Activated CD8-positive, alpha-beta memory T cell treated with anti-CD3 and anti-CD28 coated beads, Interleukin-2, amount 50 U/mL, for 1 hour (primary cell): ENCODE results near the gene CLINT1.
"Not testable (repeated sequence)": the region's sequence is repeated elsewhere in the genome, so short reads cannot be mapped to it uniquely, and the experiment has no call there.

Source experiments
- DNase-seq: peaks from one replicate; pipeline ENCODE4 v3.0.0-alpha.2; 2020; ENCODE audit errors: extremely low read depth

CLINT1 gene

DNA sequence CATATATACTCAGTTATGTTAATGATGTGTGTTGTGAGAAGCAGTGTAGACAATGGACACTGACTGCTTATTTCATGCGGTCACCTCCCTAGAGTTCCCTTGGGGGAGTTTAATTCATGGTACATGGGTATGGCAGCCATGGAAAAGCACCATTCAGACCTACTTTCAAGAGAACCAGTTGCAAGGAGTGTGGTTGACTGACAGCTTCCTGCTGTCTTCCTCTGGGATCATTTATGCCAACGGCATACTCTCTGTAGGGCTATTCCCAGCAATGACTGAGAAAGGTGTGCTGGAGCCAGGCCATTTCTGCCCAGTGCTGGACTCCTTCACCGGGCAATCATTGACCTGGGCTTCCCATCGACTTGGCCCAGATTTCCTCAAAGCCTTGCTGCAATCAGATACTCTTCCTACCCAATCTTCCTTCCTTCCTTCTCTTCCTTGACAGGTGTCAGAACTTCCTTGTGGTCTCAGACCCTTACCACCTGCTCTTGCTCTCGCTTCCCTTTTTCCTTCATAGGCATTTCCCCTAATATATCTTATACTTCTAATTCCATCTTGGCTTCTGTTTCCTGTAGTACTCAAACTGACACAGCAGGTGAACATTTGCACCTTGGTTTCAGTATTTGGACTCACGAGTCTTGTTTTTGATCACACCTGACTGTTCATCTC is 3.4 kb upstream of the CLINT1 start:
- DNase-seq, result no peak

DNA sequence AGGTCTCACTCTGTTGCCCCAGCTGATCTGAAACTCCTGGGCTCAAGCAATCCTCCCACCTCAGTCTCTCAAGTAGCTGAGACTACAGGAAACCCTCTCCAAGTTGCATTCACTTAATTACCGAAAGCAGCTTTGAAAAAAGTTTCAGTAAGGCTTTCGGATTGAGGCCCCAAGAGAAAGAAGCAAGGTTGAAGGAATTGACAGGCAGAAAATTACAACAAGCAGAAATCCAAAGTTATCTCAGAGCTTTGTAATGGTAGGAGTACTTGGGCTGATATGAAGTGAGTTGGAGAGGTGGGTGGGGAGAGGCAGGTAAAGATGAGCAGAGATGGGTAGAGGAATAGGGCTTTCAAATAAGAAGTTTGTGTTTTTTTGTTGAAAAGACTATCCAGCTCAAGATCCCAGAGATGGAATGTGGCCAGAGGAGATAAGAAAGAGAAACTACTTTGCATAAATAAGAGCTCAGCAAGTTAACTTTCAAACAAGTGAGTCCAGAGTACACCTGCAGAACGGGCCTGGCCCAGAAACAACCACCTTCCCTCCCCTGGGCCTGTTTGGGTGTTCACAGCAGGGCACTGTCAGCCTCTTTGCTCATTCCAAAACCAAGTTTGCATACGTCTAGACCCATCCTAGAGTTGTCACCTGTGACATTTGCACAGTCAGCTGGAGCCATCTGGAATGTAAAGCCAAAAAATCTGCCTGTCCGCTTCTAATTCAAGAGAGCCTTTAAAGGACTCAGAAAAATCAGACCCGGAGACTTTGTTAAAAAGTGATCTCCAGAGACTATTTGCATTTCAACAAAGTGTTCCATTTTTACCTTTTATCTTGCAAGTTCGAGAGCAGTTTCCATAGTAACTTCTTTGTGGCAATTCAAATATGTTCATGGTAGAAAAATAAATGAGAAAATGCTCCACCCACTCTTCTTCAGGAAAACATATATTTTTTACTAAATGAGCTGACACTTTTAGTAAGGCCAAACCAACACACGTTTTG is 2.2 kb upstream of the CLINT1 start:
- no peak for DNase-seq

DNA sequence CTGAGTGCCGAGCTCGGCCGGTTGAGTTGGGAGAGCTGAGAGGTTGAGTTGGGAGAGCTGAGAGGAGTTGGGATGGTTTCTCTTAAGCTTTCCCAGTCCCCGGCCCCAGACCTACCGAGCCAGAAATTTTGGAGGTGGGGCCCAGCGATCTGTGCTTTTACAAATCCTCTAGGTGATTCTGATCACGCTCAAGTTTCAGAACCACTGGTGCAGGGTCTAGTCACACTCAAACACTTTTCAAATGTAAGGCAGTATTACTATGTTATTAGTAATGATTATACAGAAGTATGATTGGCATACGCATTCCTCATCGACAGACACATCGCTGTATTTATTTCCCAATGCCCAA is 256 bp upstream of the CLINT1 start:
- no peak for DNase-seq

DNA sequence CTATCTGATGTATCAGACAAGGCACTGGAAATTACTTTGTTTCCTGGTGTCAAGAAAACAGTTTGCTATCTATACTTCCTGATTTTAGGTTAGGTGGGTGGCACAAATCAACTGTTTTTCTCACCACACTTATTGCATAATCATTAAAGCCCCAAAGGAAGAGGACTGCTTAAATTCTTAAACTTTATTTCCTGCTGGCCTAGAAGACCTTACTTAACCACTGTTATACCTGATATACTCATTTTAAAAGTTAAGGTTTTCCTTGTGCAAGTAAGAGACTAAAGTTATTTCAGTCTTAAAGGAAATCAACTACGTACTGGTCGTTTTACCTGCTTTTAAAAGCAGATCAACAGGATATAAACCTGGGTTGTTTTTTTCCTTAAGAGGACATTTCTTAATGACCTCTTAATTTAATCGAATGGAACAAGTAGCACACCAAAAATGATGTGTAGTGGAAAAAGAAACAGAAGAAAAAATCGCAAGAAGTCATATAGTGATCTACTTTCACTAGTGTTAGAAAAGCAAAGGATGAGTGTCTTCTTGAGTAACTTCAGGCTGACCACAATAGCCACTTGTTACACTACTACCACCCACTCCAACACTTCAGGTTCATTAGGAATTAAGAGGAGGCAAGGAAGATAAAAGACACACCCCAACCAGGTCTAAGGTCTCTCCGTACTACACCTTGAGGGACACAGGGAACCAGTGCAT is 974 bp downstream of the CLINT1 start:
- DNase-seq, result no peak

DNA sequence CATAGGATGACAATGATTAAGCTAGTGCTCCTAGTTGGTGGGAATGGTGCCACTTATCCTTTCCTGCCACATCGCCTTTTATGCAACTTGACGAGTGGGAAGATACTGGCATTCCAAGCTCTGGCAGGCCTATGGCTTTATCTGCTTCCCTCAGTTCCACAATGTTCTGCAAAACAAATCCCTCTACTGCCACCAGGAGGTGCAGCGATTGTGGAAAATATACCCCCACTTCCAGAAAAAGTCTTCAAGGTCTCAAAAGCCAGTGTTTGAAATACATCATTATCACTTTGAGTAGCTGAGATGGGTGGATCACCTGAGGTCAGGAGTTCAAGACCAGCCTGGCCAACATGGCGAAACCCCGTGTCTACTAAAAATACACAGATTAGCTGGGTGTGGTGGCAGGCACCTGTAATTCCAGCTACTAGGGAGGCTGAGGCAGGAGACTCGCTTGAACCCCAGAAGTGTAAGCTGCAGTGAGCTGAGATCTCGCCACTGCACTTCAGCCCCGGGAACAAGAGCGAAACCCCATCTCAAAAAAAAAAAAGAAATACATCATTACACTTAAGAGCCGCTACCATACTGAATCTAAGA is 3.4 kb downstream of the CLINT1 start:
- no peak for DNase-seq

DNA sequence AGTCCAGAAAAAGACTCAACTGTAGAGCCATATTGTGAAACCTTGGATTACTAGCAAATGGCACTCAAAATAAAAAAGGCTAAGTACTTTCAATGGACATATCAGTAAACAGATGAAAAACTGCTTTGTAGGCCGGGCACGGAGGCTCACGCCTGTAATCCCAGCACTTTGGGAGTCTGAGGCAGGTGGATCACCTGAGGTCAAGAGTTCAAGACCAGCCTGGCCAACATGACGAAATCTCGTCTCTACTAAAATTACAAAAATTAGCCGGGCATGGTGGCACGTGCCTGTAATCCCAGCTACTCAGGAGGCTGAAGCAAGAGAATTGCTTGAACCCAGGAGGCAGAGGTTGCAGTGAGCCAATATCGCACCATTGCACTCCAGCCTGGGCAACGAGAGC is 5.6 kb downstream of the CLINT1 start:
- not testable (repeated sequence) for DNase-seq

DNA sequence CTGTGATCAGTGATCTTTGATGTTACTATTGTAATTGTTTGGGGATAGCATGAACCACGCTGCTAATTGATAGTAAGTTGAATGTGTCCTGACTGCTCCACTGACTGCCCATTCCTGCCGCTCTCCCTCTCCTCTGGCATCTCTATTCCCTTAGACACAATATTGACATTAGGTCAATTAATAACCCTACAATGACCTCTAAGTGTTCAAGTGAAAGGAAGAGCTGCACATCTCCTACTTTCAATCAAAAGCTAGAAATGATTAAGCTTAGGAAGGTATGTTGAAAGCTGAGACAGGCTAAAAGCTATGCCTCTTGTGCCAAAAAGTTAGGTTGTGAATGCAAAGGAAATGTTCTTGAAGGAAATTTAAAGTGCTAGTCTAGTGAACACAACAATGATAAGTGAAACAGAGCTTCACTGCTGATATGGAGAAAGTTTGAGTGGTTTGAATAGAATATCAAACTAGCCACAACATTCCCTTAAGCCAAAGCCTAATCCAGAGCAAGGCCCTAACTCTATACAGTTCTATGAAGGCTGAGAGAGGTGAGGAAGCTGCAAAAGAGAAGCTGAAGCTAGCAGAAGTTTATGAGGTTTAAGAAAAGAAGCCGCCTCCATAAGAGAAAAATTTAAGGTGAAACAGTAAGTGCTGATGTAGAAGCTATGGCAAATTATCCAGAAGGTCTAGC is 12.9 kb downstream of the CLINT1 start:
- DNase-seq, result no peak

DNA sequence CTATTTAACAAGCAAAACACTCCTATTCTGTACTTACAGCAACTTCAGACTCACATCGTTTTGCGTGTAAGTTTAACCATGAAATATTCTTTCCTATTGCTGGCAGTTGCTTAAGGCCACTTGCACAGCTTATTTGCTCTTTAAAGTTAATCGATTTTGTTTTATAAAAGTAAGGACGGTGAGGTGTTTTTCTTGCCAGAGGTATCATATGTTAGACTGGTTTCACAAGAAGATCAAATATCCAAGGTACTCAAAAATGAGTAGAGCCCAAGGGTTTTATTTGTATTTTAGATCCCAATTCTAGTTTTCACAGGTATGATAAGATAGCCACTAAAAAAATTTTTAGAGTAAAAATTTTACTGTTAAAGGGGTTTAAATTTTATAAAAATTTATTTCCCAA is 16.2 kb downstream of the CLINT1 start:
- no peak for DNase-seq

DNA sequence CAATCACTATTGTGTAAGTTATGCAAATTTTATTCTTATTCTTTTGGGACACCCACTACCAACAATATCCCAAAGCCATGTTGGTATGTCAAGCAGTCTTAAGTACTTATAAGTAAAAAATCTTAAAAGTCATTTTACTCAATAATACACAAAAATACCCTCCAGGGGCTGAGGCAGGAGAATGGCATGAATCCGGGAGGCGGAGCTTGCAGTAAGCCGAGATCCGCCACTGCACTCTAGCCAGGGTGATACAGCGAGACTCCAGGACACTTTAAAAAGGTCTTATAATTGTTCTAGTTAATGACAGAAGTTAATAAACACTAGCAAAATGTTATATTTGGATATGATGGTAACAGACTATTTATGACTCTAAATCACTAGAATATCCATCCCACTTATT is 16.8 kb downstream of the CLINT1 start:
- DNase-seq, result no peak

DNA sequence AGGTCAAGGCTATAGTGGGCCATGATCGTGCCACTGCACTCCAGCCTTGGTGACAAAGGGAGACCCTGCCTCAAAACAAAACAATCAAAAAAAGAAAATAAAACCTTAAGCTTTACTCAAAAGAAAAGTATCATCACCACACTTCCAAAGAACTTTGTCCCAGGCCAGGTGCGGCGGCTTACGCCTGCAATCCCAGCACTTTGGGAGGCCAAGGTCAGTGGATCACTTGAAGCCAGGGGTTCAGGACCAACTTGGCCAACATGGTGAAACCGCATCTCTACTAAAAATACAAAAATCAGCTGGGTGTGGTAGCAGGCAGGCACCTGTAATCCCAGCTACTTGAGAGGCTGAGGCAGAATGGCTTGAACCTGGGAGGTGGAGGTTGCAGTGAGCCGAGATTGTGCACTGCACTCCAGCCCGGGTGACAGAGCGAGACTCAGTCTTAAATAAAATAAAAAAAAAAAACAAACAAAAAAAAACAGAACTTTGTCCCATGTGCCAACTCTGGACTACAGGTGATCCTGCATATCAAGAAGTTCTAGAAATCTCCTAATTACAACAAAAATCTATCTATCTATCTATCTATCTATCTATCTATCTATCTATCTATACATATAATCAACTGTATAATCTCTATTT is 19.7 kb downstream of the CLINT1 start:
- no peak for DNase-seq

DNA sequence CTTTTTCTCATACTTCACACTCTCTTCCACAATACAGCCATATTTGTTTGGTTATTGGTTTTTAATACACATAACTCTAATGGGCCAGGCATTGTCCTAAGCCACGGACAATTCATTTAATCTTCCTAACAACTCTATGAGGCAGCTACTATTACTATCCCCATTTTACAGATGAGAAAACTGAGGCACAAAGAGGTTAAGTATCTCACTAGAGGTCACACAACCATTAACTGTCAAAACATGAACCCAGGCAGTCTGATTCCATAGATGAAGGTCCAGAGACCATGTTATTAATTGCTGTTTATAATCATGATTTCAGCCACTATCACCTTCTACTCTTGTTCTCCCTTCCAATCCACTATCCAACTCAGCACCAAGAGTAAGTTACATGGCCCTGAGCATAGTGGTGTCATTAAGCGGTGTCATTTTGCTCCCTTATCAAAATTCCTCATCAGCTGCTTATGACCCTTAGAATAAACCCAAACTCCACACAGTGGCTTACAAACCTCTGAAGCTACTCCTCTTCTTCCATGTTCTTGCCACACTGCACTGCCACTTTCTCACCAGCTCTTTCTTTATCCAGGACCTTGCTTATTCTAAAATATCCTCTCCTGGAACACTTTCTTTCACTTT is 22.7 kb downstream of the CLINT1 start:
- DNase-seq, result no peak

DNA sequence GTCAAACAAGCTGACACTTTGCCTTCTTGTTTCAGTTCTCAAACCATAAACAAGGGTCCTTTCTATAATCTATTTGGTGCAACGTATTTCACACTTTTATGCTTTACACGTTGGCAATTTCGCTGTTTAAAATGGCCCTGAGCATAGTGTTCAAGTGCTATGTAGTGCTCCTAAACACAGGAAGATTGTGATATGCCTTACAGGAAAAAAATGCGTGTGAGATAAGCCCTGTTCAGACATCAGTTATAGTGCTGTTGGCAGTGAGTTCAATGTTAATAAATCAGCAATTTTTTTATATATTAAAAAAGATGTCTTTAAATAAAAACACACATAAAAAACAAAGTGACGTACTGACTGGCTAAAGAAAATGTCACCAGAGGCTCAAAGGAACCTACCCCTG is 23.9 kb downstream of the CLINT1 start:
- DNase-seq, result no peak

DNA sequence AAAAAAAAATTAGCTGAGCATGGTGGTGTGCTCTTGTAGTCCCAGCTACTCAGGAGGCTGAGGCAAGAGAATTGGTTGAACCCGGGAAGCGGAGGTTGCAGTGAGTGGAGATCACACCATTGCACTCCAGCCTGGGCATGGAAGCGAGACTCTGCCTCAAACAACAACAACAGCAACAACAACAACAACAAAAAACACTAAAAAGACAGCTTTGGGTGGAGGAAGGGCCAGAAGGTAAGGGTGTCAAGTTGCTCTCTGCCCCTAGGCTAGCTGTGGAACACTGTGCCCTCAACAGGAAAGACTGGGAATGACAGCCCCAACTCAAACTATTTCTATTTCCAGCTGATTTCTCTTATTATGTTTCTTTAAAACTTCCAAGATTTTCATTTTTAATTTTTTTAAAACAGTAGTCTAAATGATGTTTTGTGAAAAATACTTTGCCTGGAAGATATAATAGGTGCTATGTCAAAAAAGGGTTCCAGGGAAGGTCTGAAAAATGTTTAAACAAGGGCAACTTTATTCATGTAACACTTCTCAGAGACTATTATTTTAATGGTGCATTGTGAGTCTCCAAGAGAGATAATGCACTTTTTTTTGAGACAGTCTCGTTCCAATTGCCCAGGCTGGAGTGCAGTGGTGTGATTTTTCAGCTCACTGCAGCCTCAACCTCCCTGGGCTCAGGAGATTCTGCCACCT is 29.9 kb downstream of the CLINT1 start:
- no peak for DNase-seq

DNA sequence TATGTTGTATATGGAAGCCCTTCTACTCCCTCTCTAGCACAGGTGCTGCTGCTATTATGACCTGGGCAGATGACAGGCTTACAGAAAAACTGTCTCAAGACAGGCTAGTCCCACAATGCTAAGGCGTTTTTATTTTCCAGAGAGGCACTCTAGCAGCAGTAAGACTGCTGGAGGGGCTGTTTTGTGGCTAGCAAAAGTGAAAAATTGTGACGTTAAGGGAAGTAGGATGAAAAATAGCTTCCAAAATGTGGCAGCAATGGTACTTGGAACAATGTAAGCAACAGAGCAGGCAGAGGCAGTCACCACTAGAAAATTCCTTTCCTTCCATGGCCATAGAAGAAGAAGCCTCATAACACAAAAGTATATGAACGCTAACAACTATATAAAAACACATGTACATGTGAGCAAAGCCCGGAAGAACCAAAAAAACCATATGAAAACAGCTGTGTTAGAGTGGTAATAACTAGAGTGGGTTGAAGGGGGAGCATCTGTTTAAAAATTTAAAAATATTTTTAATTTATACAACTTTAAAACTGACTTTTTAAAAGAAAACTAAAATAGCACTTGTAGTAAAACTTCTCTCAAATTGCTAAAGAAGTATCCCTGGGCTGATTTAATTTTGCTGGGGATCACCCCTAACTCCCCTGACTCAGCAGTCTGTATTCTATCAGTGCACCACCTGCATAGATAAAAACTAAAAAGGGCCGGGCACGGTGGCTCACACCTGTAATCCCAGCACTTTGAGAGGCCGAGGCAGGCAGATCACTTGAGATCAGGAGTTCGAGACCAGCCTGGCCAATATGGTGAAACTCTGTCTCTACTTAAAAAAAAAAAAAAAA is 30.6 kb downstream of the CLINT1 start:
- no peak for DNase-seq

DNA sequence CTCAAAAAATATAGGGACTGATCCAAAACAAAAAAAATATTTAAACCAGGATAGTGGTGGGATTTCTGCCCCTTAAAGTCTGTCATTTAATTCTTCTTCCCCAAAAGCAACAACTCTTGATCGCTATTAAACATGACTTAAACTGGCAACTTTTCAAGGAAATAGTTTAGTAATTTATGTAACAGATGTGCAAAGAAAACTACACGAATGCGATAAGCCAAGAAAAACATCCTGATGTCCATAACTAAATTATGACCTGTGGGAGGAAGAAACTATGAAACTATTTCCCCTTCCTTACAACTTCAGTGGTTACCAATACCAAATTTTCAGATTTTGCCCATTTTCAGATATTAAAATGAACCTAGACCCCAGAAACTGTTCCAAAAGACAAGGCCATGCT is 31.5 kb downstream of the CLINT1 start:
- no peak for DNase-seq

DNA sequence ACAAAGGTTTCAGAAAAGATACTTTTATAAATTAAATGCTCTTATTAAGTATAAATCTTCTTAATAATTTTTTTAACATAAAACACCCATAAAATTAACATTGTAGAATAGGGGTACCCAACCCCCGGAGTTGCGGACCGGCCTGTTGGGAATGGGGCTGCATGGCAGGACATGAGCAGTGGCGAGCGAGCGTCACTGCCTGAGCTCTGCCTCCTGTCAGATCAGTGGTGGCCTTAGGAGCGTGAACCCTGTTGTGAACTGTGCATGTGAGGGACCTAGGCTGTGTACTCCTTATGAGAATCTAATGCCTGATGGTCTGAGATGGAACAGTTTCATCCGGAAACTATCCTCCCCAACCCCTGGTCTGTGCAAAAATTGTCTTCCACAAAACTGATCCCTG is 35.3 kb downstream of the CLINT1 start:
- no peak for DNase-seq

DNA sequence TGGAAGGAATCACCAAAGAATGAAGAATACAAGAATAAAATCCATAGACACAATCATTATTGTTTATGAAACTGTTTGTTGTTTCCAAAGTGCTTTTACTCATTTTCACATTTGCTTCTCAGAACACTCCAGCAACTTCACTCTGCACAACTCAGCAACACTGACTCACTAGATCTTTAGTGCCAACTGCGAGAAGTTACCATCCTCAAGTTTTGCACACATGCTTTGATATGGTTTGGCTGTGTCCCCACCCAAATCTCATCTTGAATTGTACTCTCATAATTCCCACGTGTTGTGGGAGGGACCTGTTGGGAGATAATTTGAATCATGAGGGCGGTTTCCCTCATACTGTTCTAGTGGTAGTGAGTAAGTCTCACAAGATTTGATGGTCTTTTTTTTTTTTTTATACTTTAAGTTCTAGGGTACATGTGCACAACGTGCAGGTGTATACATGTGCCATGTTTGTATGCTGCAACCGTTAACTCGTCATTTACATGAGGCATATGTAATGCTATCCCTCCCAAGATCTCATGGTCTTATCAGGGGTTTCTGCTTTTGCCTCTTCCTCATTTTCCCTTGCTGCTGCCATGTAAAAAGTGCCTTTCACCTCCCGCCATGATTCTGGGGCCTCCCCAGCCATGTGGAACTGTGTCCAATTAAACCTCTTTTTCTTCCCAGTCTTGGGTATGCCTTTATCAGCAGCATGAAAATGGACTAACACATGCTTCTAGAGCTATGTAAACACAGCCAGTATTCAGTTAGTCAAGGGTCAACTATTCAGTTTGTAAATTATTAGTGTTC is 36.9 kb downstream of the CLINT1 start:
- no peak for DNase-seq

DNA sequence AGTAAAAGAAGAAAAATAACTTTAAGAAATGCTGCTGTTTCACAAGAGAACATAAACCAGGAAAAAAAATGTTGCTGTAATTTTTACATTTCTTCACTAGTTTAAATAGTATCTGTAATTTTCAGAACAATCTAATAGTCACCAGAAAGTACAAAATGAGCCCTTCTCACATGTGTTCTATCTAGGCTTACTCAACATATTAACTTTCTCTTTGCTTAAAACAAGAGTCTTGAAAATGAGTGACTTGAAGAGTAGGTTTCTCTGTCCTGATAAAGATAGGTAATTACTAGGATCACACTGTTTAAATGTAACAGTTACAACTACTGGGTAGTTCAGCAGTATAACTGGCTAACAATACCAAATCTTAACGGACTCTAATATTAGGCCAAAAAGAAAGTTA is 37.5 kb downstream of the CLINT1 start:
- no peak for DNase-seq
